IMR-90 (cell line): ENCODE measurements around the gene TSHZ1. TPM values are rescaled to one million over a fixed set of nuclear protein-coding genes. Genes with fewer than 3 reads are reported as not detected.

Experiments
- ATAC-seq: fragments of 200-7000 bp; cut with Tn5 transposase; 2 replicates; pipeline ENCODE4 v1.9.1; 2020; ENCODE audit warnings: low read depth, mild to moderate bottlenecking, moderate library complexity
- BruUV-seq: library from RNA; stranded (reverse); fragments of 400-500 nt; replicated peaks from 2 replicates; lab custom pipeline; 2021; lab: Mats Ljungman, UMichigan
- CTCF ChIA-PET: fragments of 300-600 bp; formaldehyde crosslinking; extraction: SDS; loops from one replicate; lab custom pipeline; 2021; ENCODE audit warnings: antibody characterized with exemption; lab: Yijun Ruan, JAX
- POLR2A ChIA-PET: fragments of 300-600 bp; sonication (Branson Sonifier 250); formaldehyde crosslinking; loops from one replicate; lab custom pipeline; 2022; ENCODE audit warnings: antibody characterized with exemption; ENCODE audit not compliant: unreplicated experiment; lab: Charles Lee
- DNase-seq: peaks from one replicate; pipeline ENCODE4 v3.0.0; 2013
- H2AFZ ChIP-seq: replicated peaks from 2 replicates; pipeline ENCODE3; 2013; ENCODE audit warnings: low read length, mild to moderate bottlenecking; ENCODE audit not compliant: poor library complexity
- H2AK5ac ChIP-seq: 2 replicates; pipeline ENCODE4 v1.6.1; 2013; ENCODE audit warnings: low read depth, low read length, inconsistent platforms
- H2AK9ac ChIP-seq: replicated peaks from 2 replicates; pipeline ENCODE3; 2013; ENCODE audit warnings: mild to moderate bottlenecking, low read depth, low read length, moderate library complexity; ENCODE audit not compliant: poor library complexity
- H2BK120ac ChIP-seq: 2 replicates; pipeline ENCODE4 v1.6.1; 2013; ENCODE audit warnings: low read depth, low read length, inconsistent platforms
- H2BK15ac ChIP-seq: 3 replicates; pipeline ENCODE4 v1.6.1; 2013; ENCODE audit warnings: low read depth, low read length, inconsistent platforms
- H2BK20ac ChIP-seq: 2 replicates; pipeline ENCODE4 v1.6.1; 2013; ENCODE audit warnings: low read depth, mild to moderate bottlenecking, inconsistent platforms, low read length, moderate library complexity
- H2BK5ac ChIP-seq: 2 replicates; pipeline ENCODE4 v1.6.1; 2013; ENCODE audit warnings: mild to moderate bottlenecking, low read depth, low read length, inconsistent platforms; ENCODE audit not compliant: poor library complexity, severe bottlenecking
- H3K14ac ChIP-seq: replicated peaks from 2 replicates; pipeline ENCODE4 v1.6.1; 2013; ENCODE audit warnings: low read depth, low read length, inconsistent platforms
- H3K18ac ChIP-seq: 2 replicates; pipeline ENCODE4 v1.6.1; 2013; ENCODE audit warnings: low read depth, low read length, control low read depth
- H3K23ac ChIP-seq: 2 replicates; pipeline ENCODE4 v1.6.1; 2013; ENCODE audit warnings: low read depth, low read length, inconsistent platforms
- H3K27ac ChIP-seq: 2 replicates; pipeline ENCODE4 v1.5.1; 2013; ENCODE audit warnings: mild to moderate bottlenecking, control low read depth, low read length; ENCODE audit not compliant: insufficient read depth
- H3K27me3 ChIP-seq: 2 replicates; pipeline ENCODE4 v1.6.1; 2013; ENCODE audit warnings: low read length; ENCODE audit not compliant: control insufficient read depth, insufficient read depth
- H3K36me3 ChIP-seq: 2 replicates; pipeline ENCODE4 v1.6.1; 2013; ENCODE audit warnings: low read length, mixed read lengths; ENCODE audit not compliant: control insufficient read depth, insufficient read depth
- H3K4ac ChIP-seq: 2 replicates; pipeline ENCODE4 v1.6.1; 2013; ENCODE audit warnings: low read depth, low read length, inconsistent platforms
- H3K4me1 ChIP-seq: 2 replicates; pipeline ENCODE4 v1.6.1; 2013; ENCODE audit warnings: low read length, mixed read lengths; ENCODE audit not compliant: control insufficient read depth, insufficient read depth
- H3K4me2 ChIP-seq: 2 replicates; pipeline ENCODE4 v1.6.1; 2013; ENCODE audit warnings: low read depth, mild to moderate bottlenecking, control low read depth, low read length, moderate library complexity
- H3K4me3 ChIP-seq: 2 replicates; pipeline ENCODE4 v1.5.1; 2013; ENCODE audit warnings: low read depth, mild to moderate bottlenecking, control low read depth, low read length, moderate library complexity; ENCODE audit not compliant: insufficient read depth
- H3K56ac ChIP-seq: 2 replicates; pipeline ENCODE4 v1.6.1; 2013; ENCODE audit warnings: low read length, inconsistent platforms; ENCODE audit not compliant: insufficient read depth; ENCODE audit errors: extremely low read depth
- H3K79me1 ChIP-seq, 2 experiments: 2 replicates each; pipeline ENCODE4 v1.6.1; 2013; ENCODE audit warnings: low read length in 2 of 2, inconsistent platforms in 1 of 2, low read depth in 1 of 2
- H3K9ac ChIP-seq: 2 replicates; pipeline ENCODE4 v1.6.1; 2013; ENCODE audit warnings: low read depth, low read length, control low read depth
- H3K9me1 ChIP-seq: 2 replicates; pipeline ENCODE4 v1.6.1; 2013; ENCODE audit warnings: low read length, inconsistent platforms; ENCODE audit not compliant: insufficient read depth
- H3K9me3 ChIP-seq: 2 replicates; pipeline ENCODE4 v1.6.1; 2013; ENCODE audit warnings: low read length; ENCODE audit not compliant: control insufficient read depth, insufficient read depth
- H4K20me1 ChIP-seq: 2 replicates; pipeline ENCODE4 v1.6.1; 2013; ENCODE audit warnings: low read length, inconsistent platforms; ENCODE audit not compliant: insufficient read depth
- H4K5ac ChIP-seq: 2 replicates; pipeline ENCODE4 v1.6.1; 2013; ENCODE audit warnings: mild to moderate bottlenecking, low read depth, low read length, control low read depth
- H4K8ac ChIP-seq, 2 experiments: 2 replicates each; pipeline ENCODE4 v1.6.1; 2013; ENCODE audit warnings: low read depth in 2 of 2, low read length in 2 of 2, control low read depth in 1 of 2, inconsistent platforms in 1 of 2
- H4K91ac ChIP-seq: 2 replicates; pipeline ENCODE4 v1.6.1; 2013; ENCODE audit warnings: low read depth, low read length, inconsistent platforms; ENCODE audit not compliant: insufficient read depth
- FOS ChIP-seq: fragments of 150-350 bp; IDR thresholded peaks from 2 replicates; pipeline ENCODE4 v1.6.1; 2016; ENCODE audit warnings: low read depth, low read length
- MAZ ChIP-seq: IDR thresholded peaks from 2 replicates; pipeline ENCODE4 v1.6.1; 2012; ENCODE audit warnings: low read depth, mild to moderate bottlenecking, low read length, improper control_type of control experiment, moderate library complexity, borderline replicate concordance
- NFE2L2 ChIP-seq: fragments of 150-350 bp; IDR thresholded peaks from 2 replicates; pipeline ENCODE4 v1.6.1; 2016; ENCODE audit warnings: low read depth, mild to moderate bottlenecking, low read length
- POLR2A ChIP-seq: IDR thresholded peaks from 2 replicates; pipeline ENCODE4 v1.6.1; 2012; ENCODE audit warnings: mild to moderate bottlenecking, low read depth, low read length
- RAD21 ChIP-seq: IDR thresholded peaks from 2 replicates; pipeline ENCODE4 v1.6.1; 2012; ENCODE audit warnings: low read length, improper control_type of control experiment
- SMC3 ChIP-seq: fragments of 150-350 bp; IDR thresholded peaks from 2 replicates; pipeline ENCODE4 v1.6.1; 2016; ENCODE audit warnings: low read depth, mild to moderate bottlenecking, antibody characterized with exemption, low read length, moderate library complexity
- WGBS, 2 experiments: methylation state at CpG; one replicate each; pipeline versions ENCODE4 v1.1.5 to v1.1.7; 2013; ENCODE audit warnings: missing lambda C conversion rate in 2 of 2; ENCODE audit not compliant: insufficient read length in 1 of 2; ENCODE audit errors: extremely low coverage in 2 of 2; 5-methylcytosine and 5-hydroxymethylcytosine counted together
- dilution Hi-C: fragments of 300-500 bp; cut with HindIII; formaldehyde crosslinking; loops from one replicate; pipeline ENCODE4 v1.14.3; 2018; ENCODE audit warnings: low sequenced_read_pairs; ENCODE audit not compliant: unreplicated experiment
- in situ Hi-C: fragments of 300-500 bp; cut with MboI; formaldehyde crosslinking; loops from 3 replicates; pipeline ENCODE4 v1.14.3; 2019; ENCODE audit warnings: low sequenced_read_pairs, inconsistent platforms, mixed read lengths
- intact Hi-C: fragments of 100-400 bp; cut with micrococcal nuclease; formaldehyde crosslinking; loops from 2 replicates; pipeline ENCODE4 v1.10.0; 2022
- polyA plus RNA-seq, 3 experiments: library from polyadenylated mRNA; depleted of rRNA; stranded (reverse); fragments of >200 nt; gene quantifications; 2 replicates each; pipeline ENCODE4 v1.2.3, GENCODE V29; 2012; ENCODE audit warnings: low replicate concordance in 1 of 3
- total RNA-seq: library from RNA; depleted of rRNA; stranded (reverse); fragments of >200 nt; gene quantifications from 2 replicates; pipeline ENCODE4 v1.2.3, GENCODE V29; 2012
- TF ChIP-seq, protein P1 (sequence below): fragments of 150-350 bp; IDR thresholded peaks from 2 replicates; pipeline ENCODE4 v1.6.1; 2016; ENCODE audit warnings: low read depth, mild to moderate bottlenecking, low read length, moderate library complexity, borderline replicate concordance
- TF ChIP-seq, protein P2 (sequence below): fragments of 150-350 bp; IDR thresholded peaks from 2 replicates; pipeline ENCODE4 v1.6.1; 2017; ENCODE audit warnings: mild to moderate bottlenecking, antibody characterized with exemption, low read length, low read depth

Gene TSHZ1
- total and polyA plus RNA-seq, 2 of the 4 experiments (the other 2 are of a cell fraction) = 7.1 to 10.0 TPM

DNA sequence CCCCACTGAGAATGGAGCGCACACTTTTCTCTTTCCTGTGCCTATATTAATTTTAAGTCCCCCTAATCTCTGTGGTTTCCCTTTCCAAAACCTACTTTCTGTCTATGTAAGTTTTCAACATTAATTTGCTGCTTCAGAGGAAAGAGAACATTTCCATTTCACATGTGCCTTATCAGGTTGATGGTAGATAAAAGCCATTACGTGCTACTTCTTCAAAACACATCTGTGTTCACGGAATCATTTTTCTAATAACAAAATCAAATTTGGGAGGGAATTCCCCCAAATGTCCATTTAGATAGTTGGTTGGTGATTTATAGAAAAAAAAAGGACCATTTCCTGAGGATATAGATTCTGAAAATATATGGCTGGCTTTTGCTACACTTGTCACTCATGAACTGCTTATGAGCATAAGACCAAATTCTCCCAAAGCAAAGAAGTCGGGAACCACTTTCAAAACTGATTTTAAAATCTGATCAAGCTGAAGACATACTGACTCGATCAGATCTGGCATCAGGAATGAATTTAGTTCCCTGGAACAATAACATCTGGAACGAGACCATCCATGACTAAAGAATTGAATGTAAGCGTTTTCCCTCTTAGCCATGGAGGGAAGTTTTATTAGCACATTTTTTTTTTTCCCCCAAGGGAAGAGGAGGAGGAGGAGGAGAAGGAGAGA is 9.9 kb upstream of the TSHZ1 start:
- Histone ChIP-seq H3K79me1 (peaks cover 18 to 55% of the 10 kb centered on the region in 2 experiments), H3K36me3 (peaks cover 18% of the 10 kb centered on the region), H3K23ac (no peak overlapping the region), H3K9me3 (no peaks in the 10 kb centered on the region), H3K9me1 (peaks cover 9% of the 10 kb centered on the region), H4K5ac (no peak overlapping the region), H2AFZ (no peak overlapping the region), H3K27ac (no peak overlapping the region), H3K18ac (no peak overlapping the region), H3K14ac (no peak overlapping the region), H3K9ac (no peak overlapping the region), H4K20me1 (no peaks in the 10 kb centered on the region; the same call in none of the 2 replicates), H3K56ac (no peak overlapping the region), H2BK20ac (no peak overlapping the region), H2BK15ac (no peak overlapping the region), H3K27me3 (no peaks in the 10 kb centered on the region), H3K4me3 (no peak overlapping the region), H2BK5ac (no peak overlapping the region), H3K4ac (no peak overlapping the region), H3K4me2 (no peak overlapping the region), H2BK120ac (no peak overlapping the region), H2AK9ac (no peak overlapping the region), H3K4me1 (peaks cover 9% of the 10 kb centered on the region), H4K8ac (no peak overlapping the region), H4K91ac (no peak overlapping the region), H2AK5ac (no peak overlapping the region)
- no peak for DNase-seq
- dilution Hi-C loops (no loop called here), intact Hi-C loops (loop anchor here (10.0 kb wide), 1 partner anchor 256 kb away; no protein-coding TSS in a partner anchor), in situ Hi-C loops (loop anchor here (25.0 kb wide), 1 partner anchor 1162 kb away; no protein-coding TSS in a partner anchor)
- WGBS, 2 experiments = no CpG with 5 or more reads among the region's 7 CpGs
- ChIA-PET CTCF (no interaction called here), POLR2A (no interaction called here)
- BruUV-seq = no TSS peak
- ATAC-seq = no peak
- TF ChIP-seq RAD21 = no peak
- TF ChIP-seq, protein P1, sequence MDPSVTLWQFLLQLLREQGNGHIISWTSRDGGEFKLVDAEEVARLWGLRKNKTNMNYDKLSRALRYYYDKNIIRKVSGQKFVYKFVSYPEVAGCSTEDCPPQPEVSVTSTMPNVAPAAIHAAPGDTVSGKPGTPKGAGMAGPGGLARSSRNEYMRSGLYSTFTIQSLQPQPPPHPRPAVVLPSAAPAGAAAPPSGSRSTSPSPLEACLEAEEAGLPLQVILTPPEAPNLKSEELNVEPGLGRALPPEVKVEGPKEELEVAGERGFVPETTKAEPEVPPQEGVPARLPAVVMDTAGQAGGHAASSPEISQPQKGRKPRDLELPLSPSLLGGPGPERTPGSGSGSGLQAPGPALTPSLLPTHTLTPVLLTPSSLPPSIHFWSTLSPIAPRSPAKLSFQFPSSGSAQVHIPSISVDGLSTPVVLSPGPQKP = no peak
- TF ChIP-seq, protein P2, sequence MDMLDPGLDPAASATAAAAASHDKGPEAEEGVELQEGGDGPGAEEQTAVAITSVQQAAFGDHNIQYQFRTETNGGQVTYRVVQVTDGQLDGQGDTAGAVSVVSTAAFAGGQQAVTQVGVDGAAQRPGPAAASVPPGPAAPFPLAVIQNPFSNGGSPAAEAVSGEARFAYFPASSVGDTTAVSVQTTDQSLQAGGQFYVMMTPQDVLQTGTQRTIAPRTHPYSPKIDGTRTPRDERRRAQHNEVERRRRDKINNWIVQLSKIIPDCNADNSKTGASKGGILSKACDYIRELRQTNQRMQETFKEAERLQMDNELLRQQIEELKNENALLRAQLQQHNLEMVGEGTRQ = no peak
- TF ChIP-seq FOS = no peak
- no peak for TF ChIP-seq MAZ
- no peak for TF ChIP-seq NFE2L2
- TF ChIP-seq POLR2A = no peak
- TF ChIP-seq SMC3 = no peak
